ENCODE results near the gene ERCC8. TPM values are rescaled to one million over a fixed set of nuclear protein-coding genes. Genes with fewer than 3 reads are reported as not detected.

ERCC8 gene
- total and polyA plus RNA-seq, 2 of the 8 experiments (the other 6 are each of a cell fraction or from before 2014, with no cell fraction given), result 17.3 TPM

GRCh38 chr5:60958712-60959111 is 13.8 kb upstream of the ERCC8 start:
- H3K27ac ChIP-seq (ENCODE audit: low read depth, low read length), result no peak overlapping the region
- H3K4me1 ChIP-seq (replicated peaks in 1 of 4; ENCODE audit: control insufficient read depth in 3 of 4, insufficient read depth in 4 of 4, low read length in 3 of 4), result no peaks in the 10 kb centered on the region
- H3K27me3 ChIP-seq (replicated peaks in 1 of 4; ENCODE audit: control insufficient read depth in 3 of 4, extremely low read depth in 1 of 4, insufficient read depth in 3 of 4, low read length in 3 of 4), result no peaks in the 10 kb centered on the region
- H2AK5ac ChIP-seq (ENCODE audit: low read depth, low read length), result no peak overlapping the region
- no peak overlapping the region for H3K56ac ChIP-seq (replicated peaks; ENCODE audit: insufficient read length, low read depth, low read length)
- H3K18ac ChIP-seq (ENCODE audit: extremely low read depth, low read length), result no peak overlapping the region
- H3K79me2 ChIP-seq (ENCODE audit: control insufficient read depth in 1 of 2, insufficient read depth in 2 of 2, low read length in 2 of 2), result peaks cover 0 to 21% of the 10 kb centered on the region in 2 experiments; a peak in 3 of 4 replicates
- H2BK120ac ChIP-seq (replicated peaks; ENCODE audit: low read depth, low read length), result no peak overlapping the region
- no peak overlapping the region for H4K8ac ChIP-seq (ENCODE audit: extremely low read depth, insufficient read depth, low read length)
- no peaks in the 10 kb centered on the region for H4K20me1 ChIP-seq (replicated peaks in 1 of 2; ENCODE audit: control insufficient read depth in 1 of 2, insufficient read depth in 2 of 2, low read length in 2 of 2)
- H3K23me2 ChIP-seq (ENCODE audit: low read depth, low read length), result no peaks in the 10 kb centered on the region
- H4K91ac ChIP-seq (replicated peaks; ENCODE audit: insufficient read length, low read length), result no peak overlapping the region
- WGBS, 2 experiments (ENCODE audit: extremely low coverage in 1 of 2, insufficient coverage in 1 of 2, insufficient read length in 1 of 2, insufficient replicate concordance in 2 of 2, low coverage in 1 of 2, low lambda C conversion rate in 2 of 2, missing lambda C conversion rate in 1 of 2), result 95% methylated on average over 2 of the region's 2 CpGs; no CpG with 5 or more reads in 1 of the 2 experiments
- no peak overlapping the region for H3K14ac ChIP-seq (ENCODE audit: insufficient read length)
- CTCF ChIA-PET (ENCODE audit: partially characterized antibody), result no interaction called here
- no peak overlapping the region for H3K23ac ChIP-seq (ENCODE audit: insufficient read length)
- H3K4me3 ChIP-seq (ENCODE audit: extremely low read depth in 1 of 4, insufficient read depth in 2 of 4, low read depth in 3 of 4, low read length in 4 of 4), result no peak overlapping the region
- no peak overlapping the region for H3K9ac ChIP-seq (replicated peaks in 1 of 4; ENCODE audit: extremely low read depth in 1 of 4, low read depth in 3 of 4, low read length in 3 of 4)
- no peak for FAIRE-seq
- TF ChIP-seq CTCF (IDR thresholded peaks at IDR 0.05; ENCODE audit: control extremely low read depth in 1 of 3, insufficient read depth in 1 of 3, low read depth in 1 of 3, low read length in 3 of 3), result no peak
- TF ChIP-seq EGR1 (IDR thresholded peaks at IDR 0.05; ENCODE audit: borderline replicate concordance, low read depth, low read length), result no peak
- TF ChIP-seq POLR2A (IDR thresholded peaks at IDR 0.05; ENCODE audit: control extremely low read depth in 1 of 2, low read depth in 2 of 2, low read length in 2 of 2), result no peak
- no peak overlapping the region for H3K4me2 ChIP-seq (ENCODE audit: insufficient read depth in 1 of 2, low read depth in 2 of 2, low read length in 2 of 2)
- no peaks in the 10 kb centered on the region for H3K79me1 ChIP-seq (ENCODE audit: low read depth, low read length)
- 0 out of 4 replicates have a peak, but pooled peaks cover 0 to 6% of the 10 kb centered on the region in 2 experiments for H3K9me3 ChIP-seq (ENCODE audit: insufficient read depth in 2 of 2, low read depth in 1 of 2, low read length in 1 of 2)
- H2AFZ ChIP-seq (ENCODE audit: low read length), result no peak overlapping the region
- no peak overlapping the region for H2BK15ac ChIP-seq (ENCODE audit: low read length)
- no peak overlapping the region for H4K5ac ChIP-seq (ENCODE audit: insufficient read length, low read depth, low read length)
- POLR2A ChIA-PET (ENCODE audit: partially characterized antibody), result no interaction called here
- DNase-seq (ENCODE audit: low read depth in 1 of 2, low spot score in 2 of 2), result no peak
- H3K36me3 ChIP-seq (ENCODE audit: control insufficient read depth in 2 of 4, insufficient read depth in 4 of 4, low read length in 3 of 4), result no peaks in the 10 kb centered on the region
- H2BK12ac ChIP-seq (ENCODE audit: low read depth, low read length), result no peak overlapping the region
- no peak overlapping the region for H3K4ac ChIP-seq (replicated peaks; ENCODE audit: insufficient read length, low read depth, low read length)
- H2BK20ac ChIP-seq (ENCODE audit: low read length), result no peak overlapping the region
- H2BK5ac ChIP-seq (ENCODE audit: low read depth, low read length), result no peak overlapping the region
